Endothelial cell of umbilical vein (primary cell): Measurements from ENCODE around the gene SLC24A3. TPM values are rescaled to one million over a fixed set of nuclear protein-coding genes. Genes with fewer than 3 reads are reported as not detected.

Source experiments
- BruUV-seq: library from RNA; stranded (reverse); fragments of 400-500 nt; replicated peaks from 2 replicates; lab custom pipeline; 2021; lab: Mats Ljungman, UMichigan
- CTCF ChIA-PET: fragments of 300-600, 350-600 bp; sonication (Branson Sonifier 250); formaldehyde crosslinking; loops from one replicate; lab custom pipeline; 2021; ENCODE audit warnings: antibody characterized with exemption, inconsistent platforms; lab: Charles Lee
- POLR2A ChIA-PET: fragments of 300-600, 350-600 bp; sonication (Branson Sonifier 250); formaldehyde crosslinking; loops from one replicate; lab custom pipeline; 2021; ENCODE audit warnings: antibody characterized with exemption, inconsistent platforms; lab: Charles Lee
- DNase-seq: peaks from one replicate; pipeline ENCODE4 v3.0.0-alpha.2; 2011; ENCODE audit warnings: low read depth, low spot score
- FAIRE-seq: peaks from 2 replicates; lab custom pipeline; 2011; peaks lifted over from hg19 to GRCh38; lab: Jason Lieb, UNC
- H2AFZ ChIP-seq: 2 replicates; pipeline ENCODE4 v1.6.0; 2012; ENCODE audit warnings: low read depth, low read length, control low read depth, inconsistent platforms
- H3K27ac ChIP-seq: 2 replicates; pipeline ENCODE4 v1.5.1; 2011; ENCODE audit warnings: low read depth, mild to moderate bottlenecking, control low read depth, low read length, moderate library complexity; ENCODE audit not compliant: insufficient read depth
- H3K27me3 ChIP-seq, 2 experiments: 2 replicates each; pipeline versions ENCODE4 v1.6.0 to v1.6.1; 2011; ENCODE audit warnings: low read length in 2 of 2, mixed read lengths in 1 of 2; ENCODE audit not compliant: control insufficient read depth in 2 of 2, insufficient read depth in 2 of 2
- H3K36me3 ChIP-seq, 2 experiments: 2 replicates in 1 of 2; 3 replicates in 1 of 2; pipeline ENCODE4 v1.5.1; 2011; ENCODE audit warnings: low read length in 2 of 2, mild to moderate bottlenecking in 1 of 2, moderate library complexity in 1 of 2; ENCODE audit not compliant: control insufficient read depth in 2 of 2, insufficient read depth in 2 of 2; ENCODE audit errors: extremely low read depth in 1 of 2
- H3K4me1 ChIP-seq: 3 replicates; pipeline ENCODE4 v1.5.1; 2011; ENCODE audit warnings: mild to moderate bottlenecking, low read length; ENCODE audit not compliant: control insufficient read depth, insufficient read depth; ENCODE audit errors: extremely low read depth
- H3K4me2 ChIP-seq: 2 replicates; pipeline ENCODE4 v1.6.1; 2011; ENCODE audit warnings: low read length, control low read depth, mixed read lengths; ENCODE audit not compliant: insufficient read depth
- H3K4me3 ChIP-seq, 3 experiments: fragments of 200-600 bp in 1 of 3; sonication (generic), shearing (Covaris generic) in 1 of 3; replicated peaks in 1 of 3; 2 replicates each; pipeline ENCODE4 v1.5.1; 2011 to 2016; ENCODE audit warnings: control low read depth in 3 of 3, low read length in 3 of 3, mild to moderate bottlenecking in 2 of 3, inconsistent platforms in 1 of 3, low read depth in 1 of 3, moderate library complexity in 1 of 3; ENCODE audit not compliant: insufficient read depth in 1 of 3
- H3K79me2 ChIP-seq: 2 replicates; pipeline ENCODE4 v1.6.0; 2012; ENCODE audit warnings: low read length, inconsistent platforms; ENCODE audit not compliant: control insufficient read depth, insufficient read depth
- H3K9ac ChIP-seq: replicated peaks from 2 replicates; pipeline ENCODE3; 2011; ENCODE audit warnings: low read length, control low read depth; ENCODE audit not compliant: insufficient read depth; ENCODE audit errors: extremely low read depth
- H3K9me1 ChIP-seq: replicated peaks from 3 replicates; pipeline ENCODE4 v1.6.0; 2011; ENCODE audit warnings: mild to moderate bottlenecking, low read length; ENCODE audit not compliant: control insufficient read depth, insufficient read depth; ENCODE audit errors: extremely low read depth
- H3K9me3 ChIP-seq: replicated peaks from 2 replicates; pipeline ENCODE4 v1.5.1; 2012; ENCODE audit warnings: low read length, inconsistent platforms; ENCODE audit not compliant: control insufficient read depth, insufficient read depth
- H4K20me1 ChIP-seq: replicated peaks from 2 replicates; pipeline ENCODE3; 2011; ENCODE audit warnings: mild to moderate bottlenecking, low read length; ENCODE audit not compliant: control insufficient read depth, insufficient read depth; ENCODE audit errors: extremely low read depth
- EZH2 ChIP-seq: IDR thresholded peaks from 2 replicates; pipeline ENCODE4 v1.6.1; 2012; ENCODE audit warnings: borderline replicate concordance, low read depth, mild to moderate bottlenecking, moderate library complexity, low read length, inconsistent platforms; ENCODE audit not compliant: severe bottlenecking
- FOS ChIP-seq: IDR thresholded peaks from 2 replicates; pipeline ENCODE4 v1.6.1; 2011; ENCODE audit warnings: mild to moderate bottlenecking, low read length, moderate library complexity, borderline replicate concordance; ENCODE audit not compliant: insufficient read depth
- GATA2 ChIP-seq: IDR thresholded peaks from 2 replicates; pipeline ENCODE4 v1.7.0; 2011; ENCODE audit warnings: low read depth, mild to moderate bottlenecking, moderate library complexity, mixed read lengths, low read length; ENCODE audit not compliant: insufficient read length, insufficient read depth
- JUN ChIP-seq: IDR thresholded peaks from 2 replicates; pipeline ENCODE4 v1.6.1; 2011; ENCODE audit warnings: borderline replicate concordance, low read depth; ENCODE audit not compliant: insufficient read length, insufficient read depth
- MYC ChIP-seq: IDR thresholded peaks from one replicate; pipeline ENCODE4 v1.6.1; 2011; ENCODE audit warnings: mild to moderate bottlenecking, low read depth, low read length
- POLR2A ChIP-seq: IDR thresholded peaks from 2 replicates; pipeline ENCODE4 v1.6.1; 2012; ENCODE audit warnings: low read depth, mild to moderate bottlenecking, control low read depth, low read length
- POLR2AphosphoS5 ChIP-seq: IDR thresholded peaks from 2 replicates; pipeline ENCODE4 v1.6.1; 2012; ENCODE audit warnings: low read depth, mild to moderate bottlenecking, control low read depth, low read length, moderate library complexity; ENCODE audit not compliant: insufficient read depth
- dilution Hi-C: fragments of 300-500 bp; cut with MboI; formaldehyde crosslinking; loops from one replicate; pipeline ENCODE4 v1.15.0; 2019; ENCODE audit warnings: low sequenced_read_pairs; ENCODE audit not compliant: extremely low pct_ligation_motif_present
- intact Hi-C: fragments of 100-400 bp; cut with micrococcal nuclease; formaldehyde crosslinking; loops from one replicate; pipeline ENCODE4 v1.10.0; 2022
- polyA plus RNA-seq, 4 experiments: library from polyadenylated mRNA; depleted of rRNA in 3 of 4; stranded (reverse) in 3 of 4; unstranded in 1 of 4; fragments of >200 nt; gene quantifications; 2 replicates each; pipeline versions ENCODE4 v1.2.1 to v1.2.3, GENCODE V29; 2011 to 2012; ENCODE audit warnings: missing spikeins in 1 of 4
- total RNA-seq: library from RNA; stranded (reverse); gene quantifications from 2 replicates; pipeline ENCODE4 v1.2.3, GENCODE V29; 2021
- TF ChIP-seq, protein P1 (sequence below), 2 donors: IDR thresholded peaks; 1 replicate in 1 of 2; 2 replicates in 1 of 2; pipeline ENCODE4 v1.5.1; 2011; ENCODE audit warnings: low read length in 2 of 2, mild to moderate bottlenecking in 2 of 2, moderate library complexity in 2 of 2, control low read depth in 1 of 2, inconsistent platforms in 1 of 2, low read depth in 1 of 2; ENCODE audit not compliant: insufficient read depth in 1 of 2; ENCODE audit errors: extremely low read depth in 1 of 2
- TF ChIP-seq, protein P2 (sequence below): IDR thresholded peaks from 2 replicates; pipeline ENCODE4 v1.6.1; 2011; ENCODE audit not compliant: insufficient read depth, insufficient read length

Gene SLC24A3
- total and polyA plus RNA-seq, 2 donors (not counting 3 experiments of a cell fraction or from before 2014, with no cell fraction given), result not detected

DNA sequence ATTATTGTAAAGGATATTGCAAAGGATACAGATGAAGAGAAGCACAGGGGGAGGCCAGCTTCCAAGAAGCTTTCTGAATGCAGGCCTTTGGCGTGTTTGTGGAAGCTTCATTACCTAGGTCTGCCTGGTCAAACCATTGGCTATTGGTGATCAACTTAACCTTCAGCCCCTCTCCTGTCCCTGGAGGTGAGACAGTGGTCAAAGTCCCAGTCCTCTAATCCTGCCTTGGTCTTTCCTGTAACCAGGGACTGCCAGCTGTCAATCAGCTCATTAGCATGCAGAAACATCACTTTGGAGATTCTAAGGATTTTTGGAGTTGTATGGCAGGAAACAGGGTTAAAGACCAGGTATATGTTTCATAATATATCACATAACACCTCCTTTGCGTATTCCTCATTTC is 558.6 kb downstream of the SLC24A3 start:
- no peaks in the 10 kb centered on the region for H3K27me3 ChIP-seq
- H3K36me3 ChIP-seq, result no peaks in the 10 kb centered on the region
- H3K79me2 ChIP-seq, result no peaks in the 10 kb centered on the region
- no peaks in the 10 kb centered on the region for H4K20me1 ChIP-seq
- BruUV-seq, result no TSS peak
- ChIA-PET POLR2A (no interaction called here), CTCF (interaction anchor here (0.9 to 2.4 kb wide), 4 partner anchors 9 to 161 kb away, joined by 3 to 13 read pairs (median 8); no protein-coding TSS in a partner anchor)
- peaks cover 6% of the 10 kb centered on the region for H3K4me1 ChIP-seq
- intact Hi-C loops (no loop called here), dilution Hi-C loops (no loop called here)
- no peak overlapping the region for H3K4me2 ChIP-seq
- no peak overlapping the region for H3K4me3 ChIP-seq
- H2AFZ ChIP-seq, result no peak overlapping the region
- no peak overlapping the region for H3K9ac ChIP-seq
- H3K27ac ChIP-seq, result no peak overlapping the region
- no peak for FAIRE-seq
- H3K9me3 ChIP-seq, result no peaks in the 10 kb centered on the region
- DNase-seq, result no peak
- TF ChIP-seq, protein P1, sequence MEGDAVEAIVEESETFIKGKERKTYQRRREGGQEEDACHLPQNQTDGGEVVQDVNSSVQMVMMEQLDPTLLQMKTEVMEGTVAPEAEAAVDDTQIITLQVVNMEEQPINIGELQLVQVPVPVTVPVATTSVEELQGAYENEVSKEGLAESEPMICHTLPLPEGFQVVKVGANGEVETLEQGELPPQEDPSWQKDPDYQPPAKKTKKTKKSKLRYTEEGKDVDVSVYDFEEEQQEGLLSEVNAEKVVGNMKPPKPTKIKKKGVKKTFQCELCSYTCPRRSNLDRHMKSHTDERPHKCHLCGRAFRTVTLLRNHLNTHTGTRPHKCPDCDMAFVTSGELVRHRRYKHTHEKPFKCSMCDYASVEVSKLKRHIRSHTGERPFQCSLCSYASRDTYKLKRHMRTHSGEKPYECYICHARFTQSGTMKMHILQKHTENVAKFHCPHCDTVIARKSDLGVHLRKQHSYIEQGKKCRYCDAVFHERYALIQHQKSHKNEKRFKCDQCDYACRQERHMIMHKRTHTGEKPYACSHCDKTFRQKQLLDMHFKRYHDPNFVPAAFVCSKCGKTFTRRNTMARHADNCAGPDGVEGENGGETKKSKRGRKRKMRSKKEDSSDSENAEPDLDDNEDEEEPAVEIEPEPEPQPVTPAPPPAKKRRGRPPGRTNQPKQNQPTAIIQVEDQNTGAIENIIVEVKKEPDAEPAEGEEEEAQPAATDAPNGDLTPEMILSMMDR (IDR thresholded peaks at IDR 0.05; ENCODE audit: extremely low read depth in 1 of 2, insufficient read depth in 1 of 2, low read depth in 1 of 2, low read length in 2 of 2), result no peak
- TF ChIP-seq MYC, result no peak
- no peak for TF ChIP-seq GATA2
- TF ChIP-seq POLR2AphosphoS5, result no peak
- no peak for TF ChIP-seq FOS
- no peak for TF ChIP-seq POLR2A
- TF ChIP-seq, protein P2, sequence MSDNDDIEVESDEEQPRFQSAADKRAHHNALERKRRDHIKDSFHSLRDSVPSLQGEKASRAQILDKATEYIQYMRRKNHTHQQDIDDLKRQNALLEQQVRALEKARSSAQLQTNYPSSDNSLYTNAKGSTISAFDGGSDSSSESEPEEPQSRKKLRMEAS, result no peak
- TF ChIP-seq JUN, result no peak
- TF ChIP-seq EZH2, result no peak
- H3K9me1 ChIP-seq, result no peaks in the 10 kb centered on the region
